PC-9 (cell line): ENCODE results near the gene JMJD8.

Experiments
- CTCF ChIP-seq: fragments of 200-600 bp; sonication (generic); conservative IDR thresholded peaks from 2 replicates; pipeline ENCODE4 v1.6.1; 2017; ENCODE audit warnings: mixed run types, antibody characterized with exemption, mild to moderate bottlenecking, moderate library complexity
- EZH2 ChIP-seq: fragments of 200-600 bp; sonication (generic); IDR thresholded peaks from 2 replicates; pipeline ENCODE4 v1.8.0; 2017; ENCODE audit warnings: antibody characterized with exemption, low read depth

GRCh38 chr16:698911-699671, 15.0 kb upstream of the JMJD8 start:
- TF ChIP-seq CTCF (no peak), EZH2 (no peak)
